Measurements from ENCODE around the gene ECT2.
"Not testable (repeated sequence)": the region's sequence is repeated elsewhere in the genome, so short reads cannot be mapped to it uniquely, and the experiment has no call there.

The ECT2 gene

DNA sequence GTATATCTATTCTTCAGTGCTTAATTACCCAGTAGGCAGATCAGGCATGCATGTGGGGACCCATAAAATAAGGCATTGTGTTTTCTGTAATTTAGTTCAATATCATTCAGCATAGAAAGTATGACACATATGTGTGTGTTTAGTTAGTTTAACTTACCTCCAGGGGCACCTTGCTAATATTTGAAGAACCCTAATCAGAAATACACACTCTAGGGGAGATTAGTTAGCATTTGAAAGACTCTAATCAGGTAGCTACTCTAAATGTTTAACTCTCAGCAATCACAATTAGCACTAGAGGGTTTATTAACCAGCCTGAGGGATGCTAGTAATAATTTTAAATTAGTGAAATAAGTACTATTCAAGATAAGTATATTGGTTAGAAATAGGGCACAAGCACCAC is 104.5 kb downstream of the ECT2 start:
- no peak overlapping the region for H3K18ac ChIP-seq (ENCODE audit: low read depth in 1 of 2, low read length in 2 of 2)
- no peak overlapping the region for H2BK120ac ChIP-seq (ENCODE audit: low read depth, low read length)
- H3K36me3 ChIP-seq (ENCODE audit: control insufficient read depth in 1 of 2, insufficient read depth in 2 of 2, low read depth in 1 of 2, low read length in 2 of 2) = no peaks in the 10 kb centered on the region
- no peak overlapping the region for H3K4me3 ChIP-seq (ENCODE audit: insufficient read depth in 1 of 2, low read depth in 1 of 2, low read length in 2 of 2)
- no peak for DNase-seq
- H3K79me1 ChIP-seq (replicated peaks; ENCODE audit: low read length, poor library complexity, severe bottlenecking) = no peaks in the 10 kb centered on the region
- no peak overlapping the region for H2BK5ac ChIP-seq (ENCODE audit: low read depth, low read length, poor library complexity, severe bottlenecking)
- H3K14ac ChIP-seq (ENCODE audit: low read length in 2 of 2) = no peak overlapping the region
- H2BK12ac ChIP-seq (ENCODE audit: low read length in 2 of 2) = no peak overlapping the region
- no peak overlapping the region for H4K8ac ChIP-seq (ENCODE audit: low read length)
- peaks cover 0 to 72% of the 10 kb centered on the region in 2 experiments for H3K27me3 ChIP-seq (ENCODE audit: control insufficient read depth in 1 of 2, insufficient read depth in 1 of 2, low read length in 2 of 2)
- no peak overlapping the region for H3K27ac ChIP-seq (ENCODE audit: low read length, poor library complexity, severe bottlenecking)
- no peak overlapping the region for H2BK15ac ChIP-seq (ENCODE audit: low read depth, poor library complexity, severe bottlenecking)
- H2AFZ ChIP-seq (ENCODE audit: low read depth, low read length) = no peak overlapping the region
- peaks cover 2% of the 10 kb centered on the region for H3K4me1 ChIP-seq (ENCODE audit: control insufficient read depth, insufficient read depth, low read depth, low read length)
- no peak overlapping the region for H2AK5ac ChIP-seq (ENCODE audit: low read length, severe bottlenecking)
- H3K9ac ChIP-seq (ENCODE audit: low read length) = no peak overlapping the region
- no peak overlapping the region for H3K4ac ChIP-seq (ENCODE audit: low read depth in 1 of 2, low read length in 2 of 2)
- no peak overlapping the region for H3K23ac ChIP-seq (ENCODE audit: low read length in 2 of 2)
- no peak overlapping the region for H3K4me2 ChIP-seq (ENCODE audit: low read length, poor library complexity, severe bottlenecking)
- H4K91ac ChIP-seq (ENCODE audit: low read length) = no peak overlapping the region
- no peaks in the 10 kb centered on the region for H3K9me3 ChIP-seq (ENCODE audit: control insufficient read depth, low read length)

DNA sequence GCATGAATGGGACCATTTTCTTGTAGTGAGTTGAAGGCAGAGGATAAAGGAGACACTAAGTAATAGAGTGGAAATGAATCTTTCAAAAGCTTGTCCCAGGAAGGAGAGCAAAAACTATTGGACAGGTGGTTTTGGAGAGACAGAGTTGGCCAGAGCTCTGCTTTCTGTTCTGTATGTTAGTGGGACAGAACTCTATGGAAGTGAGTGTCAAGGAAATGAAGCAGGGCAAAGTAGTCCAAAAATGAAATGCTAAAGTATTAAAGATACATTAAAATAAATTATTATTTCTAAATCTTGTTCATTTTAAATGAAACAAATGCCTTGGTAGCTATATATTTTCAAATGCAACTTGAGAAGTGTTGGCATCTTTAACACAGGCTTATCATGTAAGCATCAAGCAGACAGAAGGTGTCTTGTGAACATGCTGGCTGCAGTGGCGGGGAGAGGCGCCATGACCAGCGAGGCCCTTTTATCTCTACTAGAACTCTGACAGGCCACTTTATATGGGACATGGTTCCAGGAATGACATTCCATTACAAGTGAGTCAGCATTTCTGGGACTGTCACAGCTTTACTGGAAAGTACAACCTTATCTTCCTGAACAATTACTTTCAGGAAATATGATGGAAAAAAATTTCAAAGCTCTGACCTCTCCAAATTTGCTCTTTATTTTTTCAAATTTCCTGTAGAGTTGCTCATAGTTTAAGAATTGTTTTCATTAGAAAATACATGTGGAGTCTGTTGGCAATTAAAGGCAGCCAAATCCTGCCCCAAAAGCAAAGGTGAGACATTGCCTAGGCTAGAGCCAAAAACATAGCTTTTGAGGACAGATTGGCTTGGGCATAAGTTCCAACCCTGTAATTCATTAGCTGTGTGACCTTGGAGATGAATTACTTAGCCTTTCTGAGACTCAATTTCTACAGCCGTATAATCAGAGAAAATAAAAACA is 106.5 kb downstream of the ECT2 start:
- 82% methylated on average over 3 of the region's 4 CpGs for WGBS
- no peak overlapping the region for H3K4me2 ChIP-seq (ENCODE audit: low read length, poor library complexity, severe bottlenecking)
- H4K8ac ChIP-seq (ENCODE audit: low read length) = no peak overlapping the region

DNA sequence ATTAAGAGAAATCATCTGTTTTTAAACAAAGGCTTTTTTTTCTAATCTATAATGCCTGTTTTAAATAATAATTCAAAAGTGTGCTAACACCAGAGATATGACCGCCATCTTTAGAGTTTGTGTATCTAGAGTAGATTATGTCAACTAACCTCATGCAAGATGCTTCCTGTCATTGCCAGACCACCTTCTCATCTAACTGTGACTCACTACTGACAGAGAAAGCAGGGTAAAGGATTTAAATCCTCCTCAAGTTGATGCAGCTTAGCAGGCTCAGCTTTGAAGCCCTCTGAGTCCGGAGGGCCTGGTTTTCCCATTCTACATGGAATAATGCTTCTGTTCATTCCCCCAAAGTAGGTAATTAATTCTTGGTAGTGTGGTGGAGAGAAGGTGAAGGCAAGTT is 108.5 kb downstream of the ECT2 start:
- Histone ChIP-seq H3K9me3 (ENCODE audit: control insufficient read depth, low read length) (no peaks in the 10 kb centered on the region), H3K4me1 (ENCODE audit: control insufficient read depth, insufficient read depth, low read depth, low read length) (peaks cover 2% of the 10 kb centered on the region), H3K27me3 (ENCODE audit: control insufficient read depth in 1 of 2, insufficient read depth in 1 of 2, low read length in 2 of 2) (peaks cover 0 to 40% of the 10 kb centered on the region in 2 experiments), H2BK5ac (ENCODE audit: low read depth, low read length, poor library complexity, severe bottlenecking) (no peak overlapping the region), H3K79me1 (replicated peaks; ENCODE audit: low read length, poor library complexity, severe bottlenecking) (no peaks in the 10 kb centered on the region), H3K27ac (ENCODE audit: low read length, poor library complexity, severe bottlenecking) (no peak overlapping the region), H2BK12ac (ENCODE audit: low read length in 2 of 2) (no peak overlapping the region), H2BK15ac (ENCODE audit: low read depth, poor library complexity, severe bottlenecking) (no peak overlapping the region), H3K23ac (ENCODE audit: low read length in 2 of 2) (no peak overlapping the region), H4K91ac (ENCODE audit: low read length) (no peak overlapping the region), H2BK120ac (ENCODE audit: low read depth, low read length) (no peak overlapping the region), H2AFZ (ENCODE audit: low read depth, low read length) (no peak overlapping the region), H2AK5ac (ENCODE audit: low read length, severe bottlenecking) (no peak overlapping the region), H3K4me2 (ENCODE audit: low read length, poor library complexity, severe bottlenecking) (no peak overlapping the region), H3K36me3 (ENCODE audit: control insufficient read depth in 1 of 2, insufficient read depth in 2 of 2, low read depth in 1 of 2, low read length in 2 of 2) (no peaks in the 10 kb centered on the region), H3K18ac (ENCODE audit: low read depth in 1 of 2, low read length in 2 of 2) (no peak overlapping the region), H4K8ac (ENCODE audit: low read length) (no peak overlapping the region), H3K4me3 (ENCODE audit: insufficient read depth in 1 of 2, low read depth in 1 of 2, low read length in 2 of 2) (no peak overlapping the region), H3K9ac (ENCODE audit: low read length) (no peak overlapping the region), H3K14ac (ENCODE audit: low read length in 2 of 2) (no peak overlapping the region), H3K4ac (ENCODE audit: low read depth in 1 of 2, low read length in 2 of 2) (no peak overlapping the region)
- 56% methylated on average over 1 of the region's 2 CpGs for WGBS
- DNase-seq = peak; percentile 31

More for the DNA sequence above, 106.5 kb downstream of the ECT2 start:
- peaks cover 2% of the 10 kb centered on the region for H3K4me1 ChIP-seq (ENCODE audit: control insufficient read depth, insufficient read depth, low read depth, low read length)
- no peaks in the 10 kb centered on the region for H3K79me1 ChIP-seq (replicated peaks; ENCODE audit: low read length, poor library complexity, severe bottlenecking)
- no peak overlapping the region for H2BK120ac ChIP-seq (ENCODE audit: low read depth, low read length)
- peaks cover 0 to 58% of the 10 kb centered on the region in 2 experiments for H3K27me3 ChIP-seq (ENCODE audit: control insufficient read depth in 1 of 2, insufficient read depth in 1 of 2, low read length in 2 of 2)
- no peaks in the 10 kb centered on the region for H3K9me3 ChIP-seq (ENCODE audit: control insufficient read depth, low read length)
- H3K14ac ChIP-seq (ENCODE audit: low read length in 2 of 2) = no peak overlapping the region
- H4K91ac ChIP-seq (ENCODE audit: low read length) = no peak overlapping the region
- DNase-seq = peak; percentile 25
- no peak overlapping the region for H3K9ac ChIP-seq (ENCODE audit: low read length)
- no peak overlapping the region for H3K27ac ChIP-seq (ENCODE audit: low read length, poor library complexity, severe bottlenecking)
- H3K4me3 ChIP-seq (ENCODE audit: insufficient read depth in 1 of 2, low read depth in 1 of 2, low read length in 2 of 2) = no peak overlapping the region
- no peak overlapping the region for H3K4ac ChIP-seq (ENCODE audit: low read depth in 1 of 2, low read length in 2 of 2)
- H3K36me3 ChIP-seq (ENCODE audit: control insufficient read depth in 1 of 2, insufficient read depth in 2 of 2, low read depth in 1 of 2, low read length in 2 of 2) = no peaks in the 10 kb centered on the region
- H2BK12ac ChIP-seq (ENCODE audit: low read length in 2 of 2) = no peak overlapping the region
- no peak overlapping the region for H3K18ac ChIP-seq (ENCODE audit: low read depth in 1 of 2, low read length in 2 of 2)
- no peak overlapping the region for H2BK15ac ChIP-seq (ENCODE audit: low read depth, poor library complexity, severe bottlenecking)
- no peak overlapping the region for H2BK5ac ChIP-seq (ENCODE audit: low read depth, low read length, poor library complexity, severe bottlenecking)
- no peak overlapping the region for H2AK5ac ChIP-seq (ENCODE audit: low read length, severe bottlenecking)
- no peak overlapping the region for H2AFZ ChIP-seq (ENCODE audit: low read depth, low read length)
- H3K23ac ChIP-seq (ENCODE audit: low read length in 2 of 2) = no peak overlapping the region

DNA sequence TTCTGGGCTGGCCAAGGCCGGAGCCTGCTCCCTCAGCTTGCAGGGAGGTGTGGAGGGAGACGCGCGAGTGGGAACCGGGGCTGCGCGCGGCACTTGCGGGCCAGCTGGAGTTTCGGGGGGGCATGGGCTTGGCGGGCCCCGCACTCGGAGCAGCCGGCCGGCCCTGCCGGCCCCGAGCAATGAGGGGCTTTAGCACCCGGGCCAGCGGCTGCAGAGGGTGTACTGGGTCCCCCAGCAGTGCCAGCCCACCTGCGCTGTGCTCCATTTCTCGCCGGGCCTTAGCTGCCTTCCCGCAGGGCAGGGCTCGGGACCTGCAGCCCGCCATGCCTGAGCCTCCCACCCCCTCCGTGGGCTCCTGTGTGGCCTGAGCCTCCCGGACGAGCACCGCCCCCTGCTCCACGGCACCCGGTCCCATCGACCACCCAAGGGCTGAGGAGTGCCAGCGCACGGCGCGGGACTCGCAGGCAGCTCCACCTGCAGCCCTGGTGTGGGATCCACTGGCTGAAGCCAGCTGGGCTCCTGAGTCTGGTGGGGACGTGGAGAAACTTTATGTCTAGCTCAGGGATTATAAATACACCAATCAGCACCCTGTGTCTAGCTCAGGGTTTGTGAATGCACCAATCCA is 116.3 kb downstream of the ECT2 start:
- not testable (repeated sequence) for H3K4me3 ChIP-seq (ENCODE audit: insufficient read depth in 1 of 2, low read depth in 1 of 2, low read length in 2 of 2); H3K4me1 ChIP-seq (ENCODE audit: control insufficient read depth, insufficient read depth, low read depth, low read length); H2AK5ac ChIP-seq (ENCODE audit: low read length, severe bottlenecking); H3K23ac ChIP-seq (ENCODE audit: low read length in 2 of 2); H2BK15ac ChIP-seq (ENCODE audit: low read depth, poor library complexity, severe bottlenecking); H3K36me3 ChIP-seq (ENCODE audit: control insufficient read depth in 1 of 2, insufficient read depth in 2 of 2, low read depth in 1 of 2, low read length in 2 of 2); H3K9me3 ChIP-seq (ENCODE audit: control insufficient read depth, low read length); H4K8ac ChIP-seq (ENCODE audit: low read length); H3K18ac ChIP-seq (ENCODE audit: low read depth in 1 of 2, low read length in 2 of 2); H2BK120ac ChIP-seq (ENCODE audit: low read depth, low read length); H3K4ac ChIP-seq (ENCODE audit: low read depth in 1 of 2, low read length in 2 of 2); H2BK12ac ChIP-seq (ENCODE audit: low read length in 2 of 2); H3K79me1 ChIP-seq (replicated peaks; ENCODE audit: low read length, poor library complexity, severe bottlenecking); H2BK5ac ChIP-seq (ENCODE audit: low read depth, low read length, poor library complexity, severe bottlenecking); H2AFZ ChIP-seq (ENCODE audit: low read depth, low read length); H4K91ac ChIP-seq (ENCODE audit: low read length); H3K9ac ChIP-seq (ENCODE audit: low read length); H3K14ac ChIP-seq (ENCODE audit: low read length in 2 of 2); H3K4me2 ChIP-seq (ENCODE audit: low read length, poor library complexity, severe bottlenecking); H3K27ac ChIP-seq (ENCODE audit: low read length, poor library complexity, severe bottlenecking); DNase-seq
- WGBS = 92% methylated on average over 37 of the region's 38 CpGs
- H3K27me3 ChIP-seq (ENCODE audit: control insufficient read depth in 1 of 2, insufficient read depth in 1 of 2, low read length in 2 of 2) = peaks cover 0 to 37% of the 10 kb centered on the region in 2 experiments
